NCI-H1048 (cell line): Measurements from ENCODE around the gene OR10J4.
"Not testable (repeated sequence)": the region's sequence is repeated elsewhere in the genome, so short reads cannot be mapped to it uniquely, and the experiment has no call there.

ENCODE experiments used
- DNase-seq: peaks from one replicate; lab custom pipeline; 2025; lab: John Stamatoyannopoulos, UW

Gene OR10J4

DNA sequence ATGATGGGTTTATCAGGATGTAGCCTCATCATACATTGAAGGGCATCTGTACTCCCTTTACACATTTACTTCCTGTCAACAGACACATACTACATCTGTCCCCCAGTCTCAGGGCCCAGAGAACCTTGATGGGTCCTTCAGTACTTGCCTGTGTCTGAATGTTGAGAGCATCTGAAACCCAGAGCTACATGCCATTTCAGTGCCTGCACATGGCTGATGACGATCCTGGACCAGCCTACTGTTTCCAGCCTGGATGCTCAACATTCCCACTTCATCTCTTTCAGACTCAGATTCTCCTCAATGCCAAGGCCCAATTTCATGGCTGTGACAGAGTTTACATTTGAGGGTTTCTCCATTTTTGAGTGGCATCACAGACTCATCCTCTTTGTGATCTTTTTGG lies at the start of gene OR10J4:
OR10J4 (plus strand) TSS at position 301 of the 400 bp plus-strand sequence.
- DNase-seq = no peak

DNA sequence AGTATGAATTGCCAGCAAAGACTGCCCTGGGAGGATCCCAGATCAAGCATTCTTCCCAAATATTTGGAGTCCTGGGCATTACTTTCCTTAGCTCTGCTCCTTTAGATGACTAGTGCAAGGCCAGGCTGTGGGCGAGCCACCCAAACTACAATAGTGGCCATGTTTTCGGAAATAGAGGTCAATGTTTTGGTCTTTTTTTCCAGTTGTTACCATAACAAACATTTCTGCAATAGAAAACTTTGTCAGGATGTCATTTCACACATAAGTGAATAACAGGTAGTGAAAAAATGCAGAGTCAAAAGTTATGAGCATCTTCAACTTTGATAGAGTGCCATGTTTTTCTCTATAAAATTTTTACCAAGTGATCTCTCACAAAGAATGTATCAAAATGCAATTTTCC lies 25.2 kb upstream of the OR10J4 start:
- no peak for DNase-seq

DNA sequence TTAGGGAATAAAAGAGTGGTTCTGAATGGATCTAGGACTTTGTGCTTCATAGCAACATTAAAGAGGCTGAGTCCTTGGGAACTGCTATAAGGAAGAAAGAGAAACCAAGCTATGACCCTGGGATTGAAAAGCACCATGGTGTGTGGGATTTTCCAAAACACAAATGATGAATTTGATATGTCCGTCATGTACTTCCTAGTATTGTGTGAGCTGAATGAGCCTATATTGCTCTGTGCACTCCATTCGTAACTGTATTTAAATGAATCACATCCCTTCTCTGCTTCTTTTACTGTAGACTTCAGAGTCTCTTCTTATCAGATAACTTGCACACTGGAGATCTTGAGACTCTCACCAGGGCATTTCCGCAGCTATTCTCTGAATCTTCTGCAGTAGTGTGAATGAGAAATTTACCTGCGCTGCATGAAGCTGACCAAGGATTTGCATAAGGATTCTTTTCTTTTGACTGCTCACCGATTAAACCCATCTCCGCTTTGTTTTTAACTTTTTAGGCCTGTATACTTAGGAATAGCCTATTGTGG lies 23.1 kb upstream of the OR10J4 start:
- DNase-seq = no peak

DNA sequence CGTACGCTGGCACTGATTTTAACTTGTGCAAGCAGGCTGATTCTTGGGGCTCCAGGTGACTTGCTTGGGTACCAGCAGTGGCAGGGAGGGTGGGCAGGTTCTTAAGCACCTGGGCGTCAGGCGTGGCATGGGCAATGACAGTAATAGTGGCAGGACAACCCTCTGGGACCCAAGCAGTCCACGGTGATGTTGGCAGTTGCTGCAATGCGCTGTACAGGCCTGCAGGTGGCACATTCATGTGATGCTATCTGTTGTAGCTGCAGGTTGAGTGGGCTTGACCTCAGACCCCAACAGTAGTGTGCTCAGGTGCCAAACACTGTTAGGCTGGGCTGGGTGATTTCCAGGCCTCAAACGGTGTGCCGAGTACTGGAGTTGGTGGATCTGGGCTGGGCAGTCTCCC lies 10.2 kb upstream of the OR10J4 start:
- DNase-seq = no peak

DNA sequence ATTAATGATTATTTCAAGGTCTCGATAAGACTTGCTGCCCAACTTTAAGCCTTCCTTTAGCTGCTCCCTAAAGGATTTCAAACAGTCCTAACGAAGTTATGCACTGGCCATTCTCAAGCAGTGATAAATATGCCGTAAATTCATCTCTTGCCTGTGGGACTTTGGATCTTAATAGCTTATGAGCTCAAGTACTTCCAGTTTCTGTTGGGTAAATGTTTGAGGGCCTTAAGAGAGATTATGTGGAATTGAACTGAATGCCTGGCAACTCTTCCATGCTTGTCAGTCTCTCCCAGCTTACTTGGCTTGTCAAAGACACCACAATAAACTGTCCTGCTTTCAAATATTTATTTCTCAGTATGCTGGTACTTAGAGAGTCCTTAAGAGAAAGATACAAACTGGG lies 3.5 kb upstream of the OR10J4 start:
- DNase-seq = no peak

DNA sequence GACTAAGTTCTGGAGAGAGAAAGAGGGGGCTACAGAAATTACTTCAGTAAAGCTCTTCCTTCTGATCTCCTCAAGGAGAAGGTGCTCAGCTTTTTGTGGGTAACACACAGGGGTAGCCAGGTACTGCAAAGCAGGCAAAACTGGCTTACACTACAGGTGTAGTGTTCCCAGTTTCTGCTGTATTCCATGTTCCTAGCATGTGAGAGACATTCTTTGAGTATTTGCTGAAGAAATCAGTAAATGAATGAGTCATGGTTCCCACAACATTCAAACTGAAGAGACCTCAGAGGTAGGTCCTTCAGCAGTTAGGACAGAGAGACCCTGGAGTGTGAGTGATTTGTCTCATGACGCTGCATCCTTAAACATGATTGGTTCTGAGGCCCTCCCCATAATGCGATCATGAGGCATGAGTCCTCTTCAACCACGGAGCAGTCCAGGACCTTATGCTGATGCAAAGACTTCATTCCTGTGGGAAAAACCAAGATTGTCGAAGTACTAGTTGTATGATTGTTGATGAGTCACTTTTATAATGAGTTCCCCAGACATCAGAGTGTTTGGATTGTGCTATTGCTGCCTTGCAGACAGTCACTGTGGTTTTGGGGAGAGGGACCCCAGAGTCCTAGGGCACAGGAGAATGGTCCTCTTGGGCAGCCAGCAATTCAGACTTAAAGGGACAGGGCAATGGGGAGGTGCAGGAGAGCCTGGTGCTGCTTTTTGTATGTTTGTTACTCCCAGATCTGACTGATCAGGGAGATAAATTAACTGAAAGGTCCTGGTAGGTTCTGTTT lies 2.7 kb upstream of the OR10J4 start:
- DNase-seq = no peak

DNA sequence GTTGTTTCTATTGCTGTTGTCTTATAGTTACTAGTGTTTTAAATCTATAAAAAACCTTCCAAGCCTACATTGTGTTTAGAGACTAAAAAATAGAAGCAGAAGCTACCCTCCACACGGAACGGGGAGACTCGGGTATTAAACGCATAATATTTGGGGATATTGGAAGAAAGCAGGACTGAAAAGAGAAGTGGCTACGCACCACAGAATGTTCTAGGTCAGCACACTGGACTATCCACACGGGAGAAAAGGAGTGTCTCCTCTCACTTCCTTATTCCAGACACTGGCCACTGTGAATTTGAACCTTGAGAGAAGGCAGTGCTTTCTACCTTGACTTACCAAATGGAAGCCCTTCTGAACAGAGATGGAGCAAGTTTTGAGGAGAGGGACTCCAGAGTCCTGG lies 1.0 kb upstream of the OR10J4 start:
- DNase-seq = no peak

DNA sequence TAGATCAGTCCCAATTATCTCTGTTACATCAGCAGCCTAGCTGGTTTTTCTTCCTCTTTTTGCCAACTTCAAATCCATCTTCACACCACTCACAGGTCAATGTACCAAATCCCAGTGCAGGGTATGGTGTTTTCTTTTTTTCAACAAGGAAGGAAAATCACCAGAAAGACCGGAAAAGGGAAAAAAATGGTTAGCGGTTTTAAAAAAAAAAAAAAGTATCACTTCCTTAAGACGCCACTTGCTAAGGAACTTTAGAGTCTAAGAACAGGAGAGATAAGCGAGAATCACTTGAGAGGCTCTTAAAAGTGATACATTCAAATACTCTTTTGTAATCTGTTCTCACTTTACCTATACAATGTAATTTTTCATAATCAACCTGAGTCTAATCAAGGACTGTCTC lies 4.5 kb downstream of the OR10J4 start:
- DNase-seq = no peak

DNA sequence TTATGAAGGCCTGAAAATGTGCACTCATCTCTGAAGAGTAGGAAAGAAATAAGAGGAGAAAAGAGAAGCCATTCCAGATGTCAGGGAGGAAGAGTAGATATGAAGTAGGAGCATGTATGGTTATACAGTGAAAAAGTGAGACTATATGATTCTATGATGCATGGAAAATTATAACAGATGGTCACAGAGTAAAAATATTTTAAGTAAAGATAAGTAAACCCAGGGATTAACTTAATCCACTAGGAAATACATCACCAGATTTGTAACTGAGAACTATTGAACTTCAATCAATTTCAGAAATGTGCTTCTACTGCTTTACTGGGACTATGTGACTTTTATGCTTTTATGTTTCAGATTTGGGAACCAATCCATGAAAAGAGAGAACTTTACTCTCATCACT lies 7.4 kb downstream of the OR10J4 start, which contains the start of gene OR10J1:
OR10J1 (plus strand) TSS at position 301 of the 400 bp plus-strand sequence; CDS start at position 371, 70 bp downstream.
- DNase-seq = no peak

DNA sequence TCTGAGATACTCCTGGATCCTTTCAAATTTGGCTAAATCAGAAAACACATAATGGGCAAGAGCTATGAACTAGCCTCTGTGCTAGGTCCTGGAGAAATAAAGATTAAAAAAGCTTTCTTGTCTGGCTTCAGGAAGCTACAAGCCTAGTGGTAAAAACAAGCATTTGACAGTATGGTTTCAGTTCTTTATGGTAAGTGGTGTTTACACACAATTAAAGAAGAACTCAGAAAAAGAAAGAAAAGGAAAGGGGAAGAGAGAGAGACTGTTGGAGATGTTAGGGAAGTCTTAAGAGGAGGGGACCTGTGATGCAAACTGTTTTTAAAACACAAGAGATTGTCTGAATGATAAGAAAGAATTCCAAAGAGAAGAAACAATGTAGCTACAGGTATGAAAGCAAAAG lies 9.4 kb downstream of the OR10J4 start:
- no peak for DNase-seq

DNA sequence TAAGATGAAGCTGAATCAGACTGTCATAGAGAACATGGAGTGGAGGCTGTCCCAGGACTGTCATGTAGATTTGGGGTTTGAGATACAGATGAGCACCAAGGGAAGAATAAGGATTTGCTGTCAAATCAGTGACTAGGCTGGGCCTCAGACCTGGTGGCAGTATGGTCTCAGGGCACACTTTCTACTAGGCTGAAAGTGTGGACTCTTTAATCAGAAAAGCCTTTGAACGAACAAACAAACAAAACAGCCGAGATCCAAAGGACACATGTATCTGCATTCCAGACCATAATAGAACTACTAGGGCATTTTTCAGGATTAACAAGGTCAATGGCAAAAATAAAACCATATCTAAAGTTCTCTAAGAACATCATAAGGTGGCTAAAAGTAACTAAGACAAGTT lies 10.4 kb downstream of the OR10J4 start:
- no peak for DNase-seq

DNA sequence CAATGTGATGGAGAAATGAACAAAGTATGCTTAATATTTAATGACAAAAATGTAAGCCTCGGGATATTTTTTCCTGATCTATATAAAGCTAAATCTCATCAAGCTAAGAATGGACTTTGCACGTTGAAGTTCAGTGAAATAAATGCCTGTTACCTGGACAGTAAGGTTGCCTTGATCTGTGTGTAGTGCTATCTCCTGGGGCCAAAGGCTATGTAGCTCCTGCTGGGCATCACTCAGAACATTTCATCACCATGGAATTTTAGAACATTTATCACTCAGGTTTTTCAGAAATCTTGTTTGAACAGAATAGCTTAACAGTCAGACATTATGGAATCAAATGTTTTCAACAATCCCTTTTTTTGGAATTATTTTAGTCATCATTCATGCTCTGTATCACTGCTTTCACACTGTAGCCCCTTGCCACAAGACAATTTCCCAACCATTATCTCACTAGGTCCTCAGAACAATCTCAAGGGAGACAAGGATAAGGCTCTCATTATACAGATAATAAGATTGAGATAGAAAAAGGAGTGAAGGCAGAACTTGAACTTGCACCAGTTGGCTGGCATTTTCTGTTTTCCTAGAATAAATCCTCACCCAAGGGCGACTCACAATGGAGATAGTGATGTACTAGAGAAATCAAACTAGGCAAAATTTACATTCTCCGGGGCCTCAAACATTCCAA lies 11.2 kb downstream of the OR10J4 start:
- no peak for DNase-seq

DNA sequence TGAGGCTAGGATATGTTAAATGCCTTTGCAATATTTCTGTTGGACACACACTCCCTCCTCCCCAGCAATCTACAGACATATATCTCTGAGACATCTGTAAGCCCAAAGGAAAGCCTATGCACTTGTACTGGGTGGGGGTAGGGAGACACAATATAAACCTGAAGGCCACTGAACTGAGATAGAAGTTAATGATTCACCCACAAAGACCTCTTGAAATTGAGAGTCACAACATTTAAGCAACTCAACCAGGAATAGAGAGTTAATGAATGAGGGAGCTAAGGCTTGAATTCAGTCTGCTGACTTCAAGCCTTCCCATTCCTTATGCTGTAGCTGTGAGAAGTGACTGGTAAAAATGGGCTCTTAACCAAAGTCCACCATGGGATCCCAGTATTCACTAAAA lies 12.5 kb downstream of the OR10J4 start:
- no peak for DNase-seq

DNA sequence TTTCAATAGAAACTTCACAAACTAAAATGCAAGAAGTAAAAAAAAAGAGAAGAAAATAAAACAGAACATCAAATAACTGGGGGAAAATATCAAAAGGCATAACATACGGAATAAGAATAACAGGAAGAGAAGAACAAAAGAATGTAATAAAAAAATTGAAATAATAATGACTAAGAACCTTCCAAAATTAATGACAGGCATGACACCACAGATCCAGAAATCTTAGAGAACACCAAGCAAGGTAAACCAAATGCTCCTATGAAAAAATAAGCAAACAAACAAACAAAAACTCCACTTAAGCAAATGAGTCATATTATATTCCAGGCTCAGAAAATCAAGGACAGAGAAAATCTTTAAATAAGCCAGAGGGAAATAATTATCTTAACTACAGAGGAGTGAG lies 16.2 kb downstream of the OR10J4 start:
- DNase-seq = no peak

DNA sequence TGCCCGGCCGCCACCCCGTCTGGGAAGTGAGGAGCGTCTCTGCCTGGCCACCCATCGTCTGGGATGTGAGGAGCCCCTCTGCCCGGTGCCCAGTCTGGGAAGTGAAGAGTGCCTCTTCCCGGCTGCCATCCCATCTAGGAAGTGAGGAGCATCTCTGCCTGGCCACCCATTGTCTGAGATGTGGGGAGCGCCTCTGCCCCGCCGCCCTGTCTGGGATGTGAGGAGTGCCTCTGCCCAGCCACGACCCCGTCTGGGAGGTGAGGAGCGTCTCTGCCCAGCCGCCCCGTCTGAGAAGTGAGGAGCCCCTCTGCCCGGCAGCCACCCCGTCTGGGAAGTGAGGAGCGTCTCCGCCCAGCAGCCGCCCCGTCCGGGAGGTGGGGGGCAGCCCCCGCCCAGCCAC lies 17.6 kb downstream of the OR10J4 start:
- DNase-seq = not testable (repeated sequence)

DNA sequence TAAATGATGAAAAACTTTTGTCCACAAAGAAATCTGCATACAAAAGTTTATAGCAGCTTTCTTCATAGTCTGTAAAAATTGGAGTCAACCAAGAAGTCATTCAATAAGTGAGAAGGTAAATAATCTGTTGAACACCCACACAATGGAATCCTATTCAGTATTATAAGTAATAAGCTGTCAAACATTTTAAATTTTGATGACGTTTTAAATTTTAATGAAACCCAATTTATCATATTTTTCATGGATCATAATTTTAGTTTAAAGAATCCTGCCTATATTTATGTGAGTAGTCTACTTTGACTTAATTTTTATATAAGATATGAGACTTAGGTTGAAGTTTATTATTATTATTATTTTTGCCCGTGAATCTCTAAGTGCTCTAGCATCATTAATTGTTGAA lies 27.5 kb downstream of the OR10J4 start:
- no peak for DNase-seq

DNA sequence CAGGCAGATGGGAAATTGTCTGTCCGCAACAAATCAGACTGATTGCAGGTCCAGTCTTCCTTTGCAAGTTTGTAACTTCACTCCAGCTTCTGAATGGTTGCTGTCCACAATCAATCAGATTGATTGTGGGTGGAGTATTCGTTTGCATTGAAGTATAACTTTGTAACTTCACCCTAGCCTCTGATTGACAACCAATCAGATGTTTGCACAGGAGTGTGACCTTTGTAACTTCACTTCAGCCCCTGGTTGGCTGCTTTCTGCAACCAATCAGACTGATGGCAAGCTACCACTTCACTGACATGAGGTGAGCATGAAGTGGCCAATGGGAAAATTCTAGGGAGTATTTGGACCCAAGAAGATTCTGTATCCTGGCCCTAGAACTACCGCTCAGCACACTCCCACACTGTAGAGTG lies 33.2 kb downstream of the OR10J4 start:
- no peak for DNase-seq

DNA sequence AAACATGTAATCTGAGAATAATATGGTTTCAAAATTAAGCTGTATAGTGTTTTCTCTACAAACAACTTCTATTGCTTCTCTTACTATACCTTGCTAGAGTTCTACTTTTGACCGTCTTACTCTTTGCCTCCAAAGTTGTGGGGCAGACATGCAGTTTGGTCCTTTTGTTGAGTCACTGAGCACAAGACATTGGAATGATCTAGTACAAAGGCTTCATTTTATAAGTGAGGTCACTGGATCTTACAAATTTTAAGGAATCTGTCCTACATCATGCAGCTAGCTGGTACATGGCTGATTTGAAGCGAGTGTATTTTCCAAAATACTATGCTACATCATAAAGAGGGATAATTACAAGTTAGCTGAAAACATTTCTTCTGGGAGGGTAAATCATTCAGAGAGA lies 36.3 kb downstream of the OR10J4 start:
- DNase-seq = no peak

DNA sequence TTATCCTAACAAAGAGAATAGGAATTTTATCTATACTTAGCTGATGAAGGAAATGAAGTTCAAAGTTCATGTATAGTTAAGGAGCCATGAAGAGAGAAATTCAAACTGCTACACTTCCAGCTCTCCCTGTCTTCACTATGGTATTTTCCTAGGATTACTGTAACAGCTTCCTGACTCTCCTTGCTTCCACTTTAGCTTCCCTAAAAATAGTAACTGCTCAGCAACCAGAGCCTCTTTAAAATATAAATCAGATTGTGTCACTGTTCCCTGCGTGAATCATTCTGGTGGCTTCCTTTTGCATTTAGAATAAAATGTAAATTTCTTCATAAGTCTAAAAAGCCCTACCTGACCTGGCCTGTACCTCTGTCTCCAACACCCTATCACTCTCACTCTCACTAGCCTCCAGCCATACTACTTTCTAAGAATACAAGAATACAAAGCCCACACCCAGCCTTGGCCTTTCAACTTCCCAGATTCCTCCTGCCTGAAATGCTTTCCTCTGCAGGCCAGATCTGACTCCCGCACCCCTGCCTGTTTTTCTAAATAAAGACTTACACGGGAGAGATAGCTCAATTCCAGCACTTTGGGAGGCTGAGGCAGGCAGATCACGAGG lies 38.0 kb downstream of the OR10J4 start:
- no peak for DNase-seq

DNA sequence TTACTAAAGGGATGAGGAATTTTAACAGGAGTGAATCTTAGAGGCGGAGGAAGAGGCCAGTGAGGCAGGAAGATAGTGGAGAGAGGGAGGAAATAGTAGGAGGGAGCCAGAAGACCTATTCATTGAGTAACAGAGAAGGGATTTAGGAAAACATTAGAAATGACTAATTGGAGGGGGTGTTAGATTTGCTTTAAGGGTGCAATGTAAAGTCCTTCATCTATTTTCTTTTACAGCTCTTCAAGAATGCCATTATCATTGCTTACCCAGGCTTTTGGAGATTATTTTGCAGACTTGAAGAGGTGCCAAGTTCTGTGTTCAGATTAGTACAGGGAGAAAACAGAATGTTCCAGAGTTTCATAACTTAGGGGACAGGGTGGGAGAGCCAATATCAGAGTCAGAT lies 41.3 kb downstream of the OR10J4 start:
- DNase-seq = no peak

DNA sequence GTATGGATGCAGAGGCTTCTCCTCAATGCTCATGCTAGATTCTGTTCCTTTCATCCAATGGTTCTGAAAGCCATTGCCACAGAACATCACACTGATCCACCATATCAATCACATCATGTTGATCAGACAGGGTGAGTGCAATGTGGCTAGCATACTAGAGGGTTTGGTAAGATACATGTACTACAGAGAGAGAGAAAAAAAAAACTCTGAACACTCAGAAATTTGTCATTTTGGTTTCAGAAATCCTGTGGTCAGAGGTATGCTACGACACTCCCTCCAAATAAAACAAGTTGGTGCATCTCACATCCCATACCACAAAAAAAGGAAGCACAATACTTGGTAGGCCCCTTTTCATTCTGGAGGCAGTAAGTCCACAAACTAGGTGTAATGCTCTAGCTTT lies 42.9 kb downstream of the OR10J4 start:
- DNase-seq = no peak
